ENCODE data around the gene PDK3. TPM values are rescaled to one million over a fixed set of nuclear protein-coding genes. Genes with fewer than 3 reads are reported as not detected.
A peak's percentile ranks its signal among the peaks of the same experiment; 100 is the strongest.

PDK3 gene
- polyA plus RNA-seq, 3 donors, result 12.2 to 34.0 (median 32.6) TPM

DNA sequence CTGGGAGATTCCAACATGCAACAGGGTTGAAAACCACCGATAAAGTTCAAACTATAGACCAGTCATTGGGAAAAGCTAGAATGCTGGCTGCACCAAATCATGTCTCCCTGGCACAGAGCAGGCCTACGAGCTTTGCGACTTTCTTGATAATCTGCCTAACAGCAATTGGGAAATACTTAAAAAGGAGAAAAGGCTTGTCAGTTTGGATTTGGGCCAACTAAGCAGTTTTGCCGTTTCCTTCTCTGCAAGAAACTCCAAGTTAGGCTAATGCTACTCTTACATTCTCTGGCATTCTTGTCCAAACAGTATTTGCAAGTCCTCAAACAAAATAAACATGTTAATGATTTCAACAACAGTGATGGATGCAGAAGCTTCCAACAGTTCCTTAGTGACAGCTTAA, 87.9 kb downstream of the PDK3 start:
- no peaks in the 10 kb centered on the region for H4K20me1 ChIP-seq (ENCODE audit: insufficient read depth, low read length)
- H3K79me2 ChIP-seq (ENCODE audit: insufficient read depth, low read length), result no peaks in the 10 kb centered on the region
- Mint-ChIP-seq H3K36me3 (no peaks in the 10 kb centered on the region), H3K4me3 (no peak overlapping the region), H3K9me3 (peaks cover 0 to 14% (median 2%) of the 10 kb centered on the region in 7 donors), H3K4me1 (peaks cover 25% of the 10 kb centered on the region), H3K27me3 (ENCODE audit: low read depth in 3 of 3) (peaks cover 0 to 4% (median 0%) of the 10 kb centered on the region in 3 donors), H3K27ac (peak overlapping the region in 1 of 7 donors; percentile 51)
- no peaks in the 10 kb centered on the region for H3K27me3 ChIP-seq (ENCODE audit: control insufficient read depth in 2 of 2, insufficient read depth in 2 of 2, low read length in 2 of 2)
- DNase-seq, result peak in 1 of 3 donors; percentile 0
- TF ChIP-seq, protein P1, sequence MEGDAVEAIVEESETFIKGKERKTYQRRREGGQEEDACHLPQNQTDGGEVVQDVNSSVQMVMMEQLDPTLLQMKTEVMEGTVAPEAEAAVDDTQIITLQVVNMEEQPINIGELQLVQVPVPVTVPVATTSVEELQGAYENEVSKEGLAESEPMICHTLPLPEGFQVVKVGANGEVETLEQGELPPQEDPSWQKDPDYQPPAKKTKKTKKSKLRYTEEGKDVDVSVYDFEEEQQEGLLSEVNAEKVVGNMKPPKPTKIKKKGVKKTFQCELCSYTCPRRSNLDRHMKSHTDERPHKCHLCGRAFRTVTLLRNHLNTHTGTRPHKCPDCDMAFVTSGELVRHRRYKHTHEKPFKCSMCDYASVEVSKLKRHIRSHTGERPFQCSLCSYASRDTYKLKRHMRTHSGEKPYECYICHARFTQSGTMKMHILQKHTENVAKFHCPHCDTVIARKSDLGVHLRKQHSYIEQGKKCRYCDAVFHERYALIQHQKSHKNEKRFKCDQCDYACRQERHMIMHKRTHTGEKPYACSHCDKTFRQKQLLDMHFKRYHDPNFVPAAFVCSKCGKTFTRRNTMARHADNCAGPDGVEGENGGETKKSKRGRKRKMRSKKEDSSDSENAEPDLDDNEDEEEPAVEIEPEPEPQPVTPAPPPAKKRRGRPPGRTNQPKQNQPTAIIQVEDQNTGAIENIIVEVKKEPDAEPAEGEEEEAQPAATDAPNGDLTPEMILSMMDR (IDR thresholded peaks at IDR 0.05), result no peak
- H3K36me3 ChIP-seq (replicated peaks in 1 of 2; ENCODE audit: control insufficient read depth in 1 of 2, insufficient read depth in 2 of 2, low read length in 2 of 2), result no peaks in the 10 kb centered on the region
- H3K4me3 ChIP-seq (replicated peaks in 1 of 3; ENCODE audit: low read depth in 2 of 3, low read length in 3 of 3), result no peak overlapping the region
- H3K4me1 ChIP-seq (ENCODE audit: control insufficient read depth in 1 of 2, insufficient read depth in 2 of 2, low read length in 2 of 2), result peaks cover 11 to 20% of the 10 kb centered on the region in 2 donors
- no peak overlapping the region for H3K4me2 ChIP-seq (replicated peaks; ENCODE audit: extremely low read depth, low read length, poor library complexity, severe bottlenecking)
- H3K9ac ChIP-seq (ENCODE audit: insufficient read depth, low read length, poor library complexity, severe bottlenecking), result no peak overlapping the region
- no CpG with 5 or more reads among the region's 4 CpGs for WGBS (ENCODE audit: insufficient coverage)
- H3K9me3 ChIP-seq (replicated peaks in 1 of 2; ENCODE audit: control insufficient read depth in 1 of 2, insufficient read depth in 1 of 2, low read length in 2 of 2), result no peaks in the 10 kb centered on the region
- no peak overlapping the region for H2AFZ ChIP-seq (ENCODE audit: insufficient read depth, low read depth, low read length, poor library complexity, severe bottlenecking)
- intact Hi-C loops (cut with micrococcal nuclease), result no loop called here
- no peak overlapping the region for H3K27ac ChIP-seq (ENCODE audit: low read depth in 1 of 2, low read length in 2 of 2)

DNA sequence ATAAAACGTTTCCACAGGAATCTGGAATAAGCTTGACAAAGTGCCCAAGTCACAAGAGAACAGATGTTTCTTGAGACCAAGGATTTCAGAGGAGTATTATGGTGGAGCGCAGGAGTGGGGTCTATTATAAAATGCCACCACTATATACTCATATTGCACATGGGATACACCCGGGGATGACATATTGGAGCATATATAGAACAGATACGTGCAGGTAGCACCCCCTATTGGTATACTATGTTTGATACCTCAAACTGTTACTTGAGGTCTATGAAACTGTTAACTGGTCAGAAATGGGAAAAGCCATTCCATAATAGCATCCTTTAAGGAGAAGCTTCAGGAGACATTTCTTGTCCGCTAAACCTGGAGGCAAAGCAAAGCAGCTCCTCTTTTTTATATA, 96.0 kb downstream of the PDK3 start:
- no peak overlapping the region for H3K4me2 ChIP-seq (replicated peaks; ENCODE audit: extremely low read depth, low read length, poor library complexity, severe bottlenecking)
- Mint-ChIP-seq H3K27ac (no peak overlapping the region), H3K27me3 (ENCODE audit: low read depth in 3 of 3) (peaks cover 2 to 3% (median 2%) of the 10 kb centered on the region in 3 donors), H3K4me1 (no peaks in the 10 kb centered on the region), H3K36me3 (no peaks in the 10 kb centered on the region), H3K4me3 (no peak overlapping the region), H3K9me3 (peaks cover 0 to 3% (median 0%) of the 10 kb centered on the region in 7 donors)
- no peak overlapping the region for H3K4me3 ChIP-seq (replicated peaks in 1 of 3; ENCODE audit: low read depth in 2 of 3, low read length in 3 of 3)
- no peaks in the 10 kb centered on the region for H3K36me3 ChIP-seq (replicated peaks in 1 of 2; ENCODE audit: control insufficient read depth in 1 of 2, insufficient read depth in 2 of 2, low read length in 2 of 2)
- no peaks in the 10 kb centered on the region for H3K27me3 ChIP-seq (ENCODE audit: control insufficient read depth in 2 of 2, insufficient read depth in 2 of 2, low read length in 2 of 2)
- peak in 1 of 3 donors; percentile 12 for DNase-seq
- no peaks in the 10 kb centered on the region for H4K20me1 ChIP-seq (ENCODE audit: insufficient read depth, low read length)
- TF ChIP-seq, protein P1 (IDR thresholded peaks at IDR 0.05), result peak; percentile 17
- no CpG with 5 or more reads among the region's 5 CpGs for WGBS (ENCODE audit: insufficient coverage)
- no peaks in the 10 kb centered on the region for H3K9me3 ChIP-seq (replicated peaks in 1 of 2; ENCODE audit: control insufficient read depth in 1 of 2, insufficient read depth in 1 of 2, low read length in 2 of 2)
- no peak overlapping the region for H3K27ac ChIP-seq (ENCODE audit: low read depth in 1 of 2, low read length in 2 of 2)
- H3K9ac ChIP-seq (ENCODE audit: insufficient read depth, low read length, poor library complexity, severe bottlenecking), result no peak overlapping the region
- intact Hi-C loops (cut with micrococcal nuclease), result no loop called here
- H3K79me2 ChIP-seq (ENCODE audit: insufficient read depth, low read length), result no peaks in the 10 kb centered on the region
- no peaks in the 10 kb centered on the region for H3K4me1 ChIP-seq (ENCODE audit: control insufficient read depth in 1 of 2, insufficient read depth in 2 of 2, low read length in 2 of 2)
- no peak overlapping the region for H2AFZ ChIP-seq (ENCODE audit: insufficient read depth, low read depth, low read length, poor library complexity, severe bottlenecking)

Measured in CD14-positive monocyte (primary cell).